Measurements from ENCODE around the gene EFL1. TPM values are rescaled to one million over a fixed set of nuclear protein-coding genes. Genes with fewer than 3 reads are reported as not detected.

Gene EFL1
- total and polyA plus RNA-seq, 8 donors = 2.3 to 9.7 (median 7.3) TPM

DNA sequence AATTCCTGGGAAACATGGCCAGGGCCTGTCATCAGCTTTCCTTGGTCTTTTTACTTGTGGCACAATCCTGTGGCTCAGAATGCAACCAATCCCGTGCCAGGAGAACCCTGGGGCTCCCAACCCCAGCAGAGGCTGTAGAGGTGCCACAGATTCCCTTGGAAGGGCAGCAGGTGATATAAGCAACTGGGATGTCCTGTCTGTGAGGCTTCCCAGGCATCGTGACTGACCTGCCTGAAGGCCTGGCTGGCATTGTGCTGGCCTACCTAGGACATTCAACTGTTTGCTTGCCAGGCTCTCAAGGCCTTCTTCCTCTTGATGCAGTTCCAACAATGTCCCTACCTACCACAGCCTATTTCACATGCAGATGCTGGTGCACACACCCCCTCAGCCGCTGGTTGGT, 144.5 kb downstream of the EFL1 start:
- Histone ChIP-seq H3K4me1 (no peaks in the 10 kb centered on the region), H3K27ac (no peak overlapping the region), H3K9me3 (no peaks in the 10 kb centered on the region), H3K4me3 (no peak overlapping the region), H3K36me3 (no peaks in the 10 kb centered on the region), H3K27me3 (no peaks in the 10 kb centered on the region)
- FAIRE-seq = no peak
- TF ChIP-seq, protein P1, sequence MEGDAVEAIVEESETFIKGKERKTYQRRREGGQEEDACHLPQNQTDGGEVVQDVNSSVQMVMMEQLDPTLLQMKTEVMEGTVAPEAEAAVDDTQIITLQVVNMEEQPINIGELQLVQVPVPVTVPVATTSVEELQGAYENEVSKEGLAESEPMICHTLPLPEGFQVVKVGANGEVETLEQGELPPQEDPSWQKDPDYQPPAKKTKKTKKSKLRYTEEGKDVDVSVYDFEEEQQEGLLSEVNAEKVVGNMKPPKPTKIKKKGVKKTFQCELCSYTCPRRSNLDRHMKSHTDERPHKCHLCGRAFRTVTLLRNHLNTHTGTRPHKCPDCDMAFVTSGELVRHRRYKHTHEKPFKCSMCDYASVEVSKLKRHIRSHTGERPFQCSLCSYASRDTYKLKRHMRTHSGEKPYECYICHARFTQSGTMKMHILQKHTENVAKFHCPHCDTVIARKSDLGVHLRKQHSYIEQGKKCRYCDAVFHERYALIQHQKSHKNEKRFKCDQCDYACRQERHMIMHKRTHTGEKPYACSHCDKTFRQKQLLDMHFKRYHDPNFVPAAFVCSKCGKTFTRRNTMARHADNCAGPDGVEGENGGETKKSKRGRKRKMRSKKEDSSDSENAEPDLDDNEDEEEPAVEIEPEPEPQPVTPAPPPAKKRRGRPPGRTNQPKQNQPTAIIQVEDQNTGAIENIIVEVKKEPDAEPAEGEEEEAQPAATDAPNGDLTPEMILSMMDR (IDR thresholded peaks at IDR 0.05) = no peak
- ATAC-seq = no peak
- intact Hi-C loops (cut with DNase I) = no loop called here
- DNase-seq = no peak
- 76% methylated on average over 3 of the region's 3 CpGs for WGBS, 2 donors

DNA sequence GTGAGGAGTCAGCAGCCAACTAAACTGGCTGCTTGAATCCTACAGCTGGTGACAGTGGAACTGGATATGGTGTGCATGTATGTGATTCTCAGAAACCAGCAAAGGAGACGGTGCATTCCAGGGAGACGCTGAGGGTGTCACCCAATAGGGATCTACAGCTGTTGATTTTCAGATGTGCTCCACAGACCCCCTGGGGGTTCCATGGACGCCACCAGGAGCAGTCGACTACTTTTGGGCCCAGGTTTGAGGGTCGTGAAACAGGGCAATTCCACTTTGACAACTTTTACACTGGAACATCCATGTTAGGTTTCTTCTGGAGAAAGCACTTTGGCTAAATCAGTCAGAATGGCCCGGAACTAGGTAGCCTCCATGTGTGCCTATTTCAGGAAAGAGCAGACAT, 145.2 kb downstream of the EFL1 start:
- ATAC-seq (no peak), DNase-seq (no peak), FAIRE-seq (no peak)
- Histone ChIP-seq H3K27ac (no peak overlapping the region), H3K36me3 (no peaks in the 10 kb centered on the region), H3K4me3 (no peak overlapping the region), H3K27me3 (no peaks in the 10 kb centered on the region), H3K4me1 (no peaks in the 10 kb centered on the region), H3K9me3 (no peaks in the 10 kb centered on the region)
- TF ChIP-seq, protein P1 (IDR thresholded peaks at IDR 0.05) = no peak
- 90 to 95% methylated on average over 6 of the region's 6 CpGs for WGBS, 2 donors
- intact Hi-C loops (cut with DNase I) = no loop called here

DNA sequence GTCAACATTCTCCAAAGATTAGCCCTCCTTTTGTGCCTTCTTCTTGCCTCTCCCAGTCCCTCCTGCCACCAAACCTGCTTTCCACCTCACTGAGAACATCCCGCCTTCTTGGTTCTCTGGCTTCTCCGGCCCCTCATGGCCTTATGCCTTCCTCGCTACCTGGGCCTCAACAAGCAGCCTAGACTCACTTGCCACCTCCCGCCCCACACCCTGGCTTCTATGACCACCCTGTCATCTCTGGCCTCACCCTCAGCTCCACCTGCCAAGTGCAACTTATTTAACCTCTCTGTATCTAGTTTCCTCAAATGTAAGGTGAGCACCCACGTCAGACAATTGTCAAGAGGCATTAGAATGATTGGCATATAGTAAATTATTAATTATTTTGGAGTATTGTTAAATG, 147.9 kb downstream of the EFL1 start:
- FAIRE-seq (no peak), DNase-seq (no peak), ATAC-seq (no peak)
- H3K4me3 ChIP-seq = no peak overlapping the region
- intact Hi-C loops (cut with DNase I) = no loop called here
- no peak overlapping the region for H3K27ac ChIP-seq
- TF ChIP-seq, protein P1 (IDR thresholded peaks at IDR 0.05) = no peak
- no peaks in the 10 kb centered on the region for H3K4me1 ChIP-seq
- 82% methylated on average over 5 of the region's 5 CpGs for WGBS, 2 donors
- H3K27me3 ChIP-seq = no peaks in the 10 kb centered on the region
- H3K9me3 ChIP-seq = no peaks in the 10 kb centered on the region
- no peaks in the 10 kb centered on the region for H3K36me3 ChIP-seq

DNA sequence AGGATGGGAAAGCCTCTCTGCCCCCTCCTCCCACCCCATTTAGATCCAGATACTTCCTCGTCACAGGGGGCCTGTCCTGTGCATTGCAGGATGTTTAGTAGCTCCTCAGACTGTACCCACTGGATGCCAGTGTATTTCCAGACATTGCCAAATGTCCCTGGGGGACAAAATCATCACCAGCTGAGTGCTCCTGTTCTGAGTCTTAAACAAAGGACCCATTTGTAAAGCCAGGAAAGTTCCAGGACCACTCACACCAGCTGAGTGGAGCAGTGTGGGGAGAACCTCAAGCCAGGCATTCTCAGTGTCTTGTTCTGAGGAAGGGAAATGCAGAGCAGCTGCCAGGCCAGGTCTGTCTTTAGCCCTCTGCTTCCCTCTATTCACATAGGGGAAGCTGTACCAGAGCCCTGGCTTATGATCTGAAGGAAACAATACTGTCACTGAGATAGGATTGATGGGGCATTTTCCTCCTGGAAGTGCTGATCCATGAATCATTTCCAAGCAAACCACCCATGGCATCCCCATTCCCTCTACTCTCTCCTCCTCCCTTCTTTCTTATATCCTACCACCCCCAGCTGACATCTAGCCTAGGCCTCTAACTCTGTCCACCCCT, 149.3 kb downstream of the EFL1 start:
- no peak for FAIRE-seq
- Histone ChIP-seq H3K36me3 (no peaks in the 10 kb centered on the region), H3K4me1 (no peaks in the 10 kb centered on the region), H3K27ac (no peak overlapping the region), H3K9me3 (no peaks in the 10 kb centered on the region), H3K27me3 (no peaks in the 10 kb centered on the region), H3K4me3 (no peak overlapping the region)
- intact Hi-C loops (cut with DNase I) = no loop called here
- ATAC-seq = no peak
- WGBS, 2 donors = 73 to 82% methylated on average over 1 of the region's 1 CpG
- TF ChIP-seq, protein P1 (IDR thresholded peaks at IDR 0.05) = no peak
- DNase-seq = no peak

DNA sequence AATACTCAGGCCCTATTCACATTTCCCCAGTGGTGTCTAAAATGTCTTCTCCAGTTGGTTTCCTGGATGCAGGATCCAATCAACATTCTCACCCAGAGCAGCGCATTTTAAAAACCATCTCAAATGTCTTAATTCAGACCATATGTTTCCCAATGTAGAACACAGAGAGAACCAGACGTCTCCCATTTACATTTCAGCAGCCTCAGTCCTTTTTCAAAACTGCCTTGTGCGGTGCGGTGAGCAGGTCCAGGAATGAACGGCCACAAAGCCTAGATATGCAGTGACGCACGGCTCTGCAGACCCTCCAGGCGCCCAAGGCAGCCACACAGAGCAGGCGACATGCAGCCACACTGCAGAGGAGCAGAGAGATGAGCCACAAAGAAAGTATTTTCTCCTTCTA, 150.6 kb downstream of the EFL1 start:
- no peaks in the 10 kb centered on the region for H3K36me3 ChIP-seq
- H3K4me1 ChIP-seq = no peaks in the 10 kb centered on the region
- no peak overlapping the region for H3K27ac ChIP-seq
- 90 to 95% methylated on average over 9 of the region's 9 CpGs for WGBS, 2 donors
- no peak overlapping the region for H3K4me3 ChIP-seq
- no peaks in the 10 kb centered on the region for H3K9me3 ChIP-seq
- TF ChIP-seq, protein P1 (IDR thresholded peaks at IDR 0.05) = no peak
- intact Hi-C loops (cut with DNase I) = no loop called here
- DNase-seq (no peak), FAIRE-seq (no peak), ATAC-seq (no peak)
- H3K27me3 ChIP-seq = no peaks in the 10 kb centered on the region
